Activated naive CD8-positive, alpha-beta T cell treated with anti-CD3 and anti-CD28 coated beads for 36 hours (primary cell): ENCODE data around the gene MMP3. TPM values are rescaled to one million over a fixed set of nuclear protein-coding genes. Genes with fewer than 3 reads are reported as not detected.

ENCODE experiments used
- total RNA-seq, 2 experiments: library from RNA; stranded (reverse); gene quantifications; one replicate each; pipeline ENCODE4 v1.2.3, GENCODE V29; 2021

The MMP3 gene
- total RNA-seq, 2 experiments from 2014 or later: not detected

Other genes starting within 250 kb of the MMP3 start
- gene MMP20, start 218.3 kb downstream of the MMP3 start, total RNA-seq: not detected
- gene MMP27, start 137.8 kb downstream of the MMP3 start, total RNA-seq: not detected
- gene MMP8, start 118.7 kb downstream of the MMP3 start, total RNA-seq: under 1 TPM in 1 of 2 experiments, not detected in 1; 0.14 TPM
- gene MMP10, start 63.0 kb downstream of the MMP3 start, total RNA-seq: not detected
- not detected for gene MMP1, start 45.4 kb downstream of the MMP3 start, total RNA-seq
- not detected for gene MMP12, start 31.4 kb upstream of the MMP3 start, total RNA-seq
- not detected for gene MMP13, start 112.1 kb upstream of the MMP3 start, total RNA-seq
- gene DCUN1D5, start 248.6 kb upstream of the MMP3 start, total RNA-seq: 100 to 1,000 TPM; 107 to 110 TPM